HL-60 (cell line): ENCODE results near the gene MND1.

Source experiments
- DNase-seq, 2 experiments: peaks; one replicate each; pipeline ENCODE4 v3.0.0-alpha.2; 2010 to 2020; ENCODE audit warnings: low read depth in 1 of 2, low spot score in 1 of 2
- H3K27ac ChIP-seq: fragments of 250-450 bp; sonication (Bioruptor Pico); replicated peaks from 2 replicates; pipeline ENCODE4 v1.5.1; 2020; ENCODE audit warnings: mild to moderate bottlenecking, moderate library complexity
- H3K27me3 ChIP-seq: fragments of 250-450 bp; sonication (Bioruptor Pico); 2 replicates; pipeline ENCODE4 v1.5.1; 2021; ENCODE audit warnings: mild to moderate bottlenecking, moderate library complexity; ENCODE audit not compliant: insufficient read depth, poor library complexity, severe bottlenecking
- H3K4me3 ChIP-seq: replicated peaks from 2 replicates; pipeline ENCODE4 v1.5.1; 2011; ENCODE audit warnings: mild to moderate bottlenecking, control low read depth, low read length; ENCODE audit not compliant: insufficient read depth
- GABPA ChIP-seq: IDR thresholded peaks from 2 replicates; pipeline ENCODE4 v1.6.1; 2012; ENCODE audit warnings: low read depth
- POLR2AphosphoS5 ChIP-seq: IDR thresholded peaks from 2 replicates; pipeline ENCODE4 v1.6.1; 2012; ENCODE audit warnings: low read depth
- SPI1 ChIP-seq: IDR thresholded peaks from 2 replicates; pipeline ENCODE4 v1.6.1; 2012; ENCODE audit warnings: low read depth, mild to moderate bottlenecking, borderline replicate concordance
- TF ChIP-seq, protein P1 (sequence below): IDR thresholded peaks from 2 replicates; pipeline ENCODE4 v1.6.1; 2012; ENCODE audit warnings: low read depth; ENCODE audit not compliant: insufficient replicate concordance
- TF ChIP-seq, protein P2 (sequence below): IDR thresholded peaks from one replicate; pipeline ENCODE4 v1.5.1; 2011; ENCODE audit warnings: low read length, control low read depth, inconsistent platforms; ENCODE audit not compliant: insufficient read depth

Gene MND1

DNA sequence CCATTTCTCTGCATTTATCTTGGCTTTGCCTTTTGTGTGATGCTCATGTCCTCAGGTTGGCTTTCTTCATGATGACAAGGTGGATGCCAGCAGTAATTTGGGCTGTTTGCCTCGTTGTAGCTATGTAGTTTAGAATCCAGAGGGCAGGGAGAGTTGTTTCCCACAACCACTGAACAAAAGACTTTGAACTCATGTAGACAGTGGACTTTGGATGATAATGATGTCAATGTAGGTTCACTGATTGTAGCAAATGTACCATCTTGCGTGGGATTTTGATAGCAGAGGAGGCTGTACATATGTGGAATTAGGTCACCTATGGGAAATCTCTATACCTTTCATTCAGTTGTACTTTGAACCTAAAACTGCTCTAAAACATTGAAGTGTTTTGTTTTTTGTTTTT lies 41.3 kb downstream of the MND1 start:
- DNase-seq: no peak
- TF ChIP-seq SPI1: no peak
- TF ChIP-seq, protein P1, sequence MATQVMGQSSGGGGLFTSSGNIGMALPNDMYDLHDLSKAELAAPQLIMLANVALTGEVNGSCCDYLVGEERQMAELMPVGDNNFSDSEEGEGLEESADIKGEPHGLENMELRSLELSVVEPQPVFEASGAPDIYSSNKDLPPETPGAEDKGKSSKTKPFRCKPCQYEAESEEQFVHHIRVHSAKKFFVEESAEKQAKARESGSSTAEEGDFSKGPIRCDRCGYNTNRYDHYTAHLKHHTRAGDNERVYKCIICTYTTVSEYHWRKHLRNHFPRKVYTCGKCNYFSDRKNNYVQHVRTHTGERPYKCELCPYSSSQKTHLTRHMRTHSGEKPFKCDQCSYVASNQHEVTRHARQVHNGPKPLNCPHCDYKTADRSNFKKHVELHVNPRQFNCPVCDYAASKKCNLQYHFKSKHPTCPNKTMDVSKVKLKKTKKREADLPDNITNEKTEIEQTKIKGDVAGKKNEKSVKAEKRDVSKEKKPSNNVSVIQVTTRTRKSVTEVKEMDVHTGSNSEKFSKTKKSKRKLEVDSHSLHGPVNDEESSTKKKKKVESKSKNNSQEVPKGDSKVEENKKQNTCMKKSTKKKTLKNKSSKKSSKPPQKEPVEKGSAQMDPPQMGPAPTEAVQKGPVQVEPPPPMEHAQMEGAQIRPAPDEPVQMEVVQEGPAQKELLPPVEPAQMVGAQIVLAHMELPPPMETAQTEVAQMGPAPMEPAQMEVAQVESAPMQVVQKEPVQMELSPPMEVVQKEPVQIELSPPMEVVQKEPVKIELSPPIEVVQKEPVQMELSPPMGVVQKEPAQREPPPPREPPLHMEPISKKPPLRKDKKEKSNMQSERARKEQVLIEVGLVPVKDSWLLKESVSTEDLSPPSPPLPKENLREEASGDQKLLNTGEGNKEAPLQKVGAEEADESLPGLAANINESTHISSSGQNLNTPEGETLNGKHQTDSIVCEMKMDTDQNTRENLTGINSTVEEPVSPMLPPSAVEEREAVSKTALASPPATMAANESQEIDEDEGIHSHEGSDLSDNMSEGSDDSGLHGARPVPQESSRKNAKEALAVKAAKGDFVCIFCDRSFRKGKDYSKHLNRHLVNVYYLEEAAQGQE: no peak
- no peak for TF ChIP-seq GABPA
- TF ChIP-seq, protein P2, sequence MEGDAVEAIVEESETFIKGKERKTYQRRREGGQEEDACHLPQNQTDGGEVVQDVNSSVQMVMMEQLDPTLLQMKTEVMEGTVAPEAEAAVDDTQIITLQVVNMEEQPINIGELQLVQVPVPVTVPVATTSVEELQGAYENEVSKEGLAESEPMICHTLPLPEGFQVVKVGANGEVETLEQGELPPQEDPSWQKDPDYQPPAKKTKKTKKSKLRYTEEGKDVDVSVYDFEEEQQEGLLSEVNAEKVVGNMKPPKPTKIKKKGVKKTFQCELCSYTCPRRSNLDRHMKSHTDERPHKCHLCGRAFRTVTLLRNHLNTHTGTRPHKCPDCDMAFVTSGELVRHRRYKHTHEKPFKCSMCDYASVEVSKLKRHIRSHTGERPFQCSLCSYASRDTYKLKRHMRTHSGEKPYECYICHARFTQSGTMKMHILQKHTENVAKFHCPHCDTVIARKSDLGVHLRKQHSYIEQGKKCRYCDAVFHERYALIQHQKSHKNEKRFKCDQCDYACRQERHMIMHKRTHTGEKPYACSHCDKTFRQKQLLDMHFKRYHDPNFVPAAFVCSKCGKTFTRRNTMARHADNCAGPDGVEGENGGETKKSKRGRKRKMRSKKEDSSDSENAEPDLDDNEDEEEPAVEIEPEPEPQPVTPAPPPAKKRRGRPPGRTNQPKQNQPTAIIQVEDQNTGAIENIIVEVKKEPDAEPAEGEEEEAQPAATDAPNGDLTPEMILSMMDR: no peak
- TF ChIP-seq POLR2AphosphoS5: no peak

DNA sequence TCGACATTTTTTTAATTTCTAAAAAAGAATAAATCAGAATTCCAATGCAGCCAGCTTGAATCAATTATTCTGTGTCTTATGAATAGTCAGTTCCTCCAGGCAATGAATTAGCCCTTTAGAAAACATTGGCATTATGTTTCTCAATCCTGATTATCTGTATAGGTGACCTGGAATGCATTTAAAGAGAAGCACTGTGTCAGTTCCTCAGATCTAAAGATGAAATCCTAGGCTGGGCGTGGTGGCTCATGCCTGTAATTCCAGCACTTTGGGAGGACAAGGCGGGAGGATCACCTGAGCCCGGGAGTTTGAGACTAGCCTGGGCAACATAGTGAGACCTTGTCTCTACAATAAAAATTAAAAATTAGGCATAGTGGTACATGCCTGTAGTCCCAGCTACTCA lies 43.5 kb downstream of the MND1 start:
- TF ChIP-seq, protein P1: no peak
- TF ChIP-seq SPI1 (no peak), GABPA (no peak), POLR2AphosphoS5 (no peak)
- TF ChIP-seq, protein P2: no peak
- no peak overlapping the region for H3K4me3 ChIP-seq
- H3K27me3 ChIP-seq: no peaks in the 10 kb centered on the region
- DNase-seq: no peak
- no peak overlapping the region for H3K27ac ChIP-seq

More for the DNA sequence above, 41.3 kb downstream of the MND1 start:
- no peak overlapping the region for H3K4me3 ChIP-seq
- no peaks in the 10 kb centered on the region for H3K27me3 ChIP-seq
- no peak overlapping the region for H3K27ac ChIP-seq

DNA sequence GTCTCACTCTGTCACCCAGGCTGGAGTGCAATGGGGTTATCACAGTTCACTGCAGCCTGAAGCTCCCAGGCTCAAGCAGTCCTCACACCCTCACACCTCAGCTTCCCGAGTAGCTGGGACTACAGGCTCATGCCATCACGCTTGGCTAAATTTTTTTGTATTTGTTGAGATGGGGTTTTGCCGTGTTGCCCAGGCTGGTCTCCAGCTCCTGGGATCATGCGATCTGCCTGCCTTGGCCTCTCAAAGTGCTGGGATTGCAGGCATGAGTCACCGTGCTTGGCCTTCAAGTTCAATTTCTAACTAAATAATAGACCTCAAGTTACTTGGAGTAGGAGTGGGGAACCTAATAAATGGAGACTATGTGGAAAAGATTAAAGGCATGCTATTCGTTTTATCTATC lies 48.9 kb downstream of the MND1 start:
- Histone ChIP-seq H3K27ac (no peak overlapping the region), H3K4me3 (no peak overlapping the region), H3K27me3 (no peaks in the 10 kb centered on the region)
- no peak for DNase-seq
- TF ChIP-seq, protein P2: no peak
- TF ChIP-seq GABPA (no peak), SPI1 (no peak), POLR2AphosphoS5 (no peak)
- TF ChIP-seq, protein P1: no peak
